Tibial nerve (tissue), 4 donors: ENCODE results near the gene SEC11A. TPM values are rescaled to one million over a fixed set of nuclear protein-coding genes. Genes with fewer than 3 reads are reported as not detected.

ENCODE experiments used
- DNase-seq, 2 donors: peaks; one replicate each; pipeline ENCODE4 v3.0.0-alpha.2; 2019; ENCODE audit warnings: low spot score in 2 of 2
- H3K27ac ChIP-seq, 4 donors: fragments of 200-600 bp; sonication (generic) in 3 of 4; one replicate each; pipeline ENCODE4 v1.5.1; 2017 to 2019; ENCODE audit warnings: mild to moderate bottlenecking in 1 of 4
- H3K27me3 ChIP-seq, 2 donors: fragments of 200-600 bp; sonication (generic) in 1 of 2; one replicate each; pipeline versions ENCODE4 v1.5.1 to v1.6.0; 2017 to 2019
- H3K36me3 ChIP-seq, 3 donors: fragments of 200-600 bp; sonication (generic); one replicate each; pipeline ENCODE4 v1.5.1; 2018 to 2019
- H3K4me1 ChIP-seq, 4 donors: fragments of 200-600 bp; sonication (generic) in 3 of 4; one replicate each; pipeline ENCODE4 v1.5.1; 2017 to 2019
- H3K4me3 ChIP-seq, 4 donors: fragments of 200-600 bp; sonication (generic) in 3 of 4; one replicate each; pipeline ENCODE4 v1.5.1; 2017 to 2019; ENCODE audit warnings: mild to moderate bottlenecking in 1 of 4, moderate library complexity in 1 of 4
- H3K9me3 ChIP-seq, 4 donors: fragments of 200-600 bp; sonication (generic) in 3 of 4; one replicate each; pipeline ENCODE4 v1.5.1; 2017 to 2019
- EP300 ChIP-seq, 2 donors: sonication (generic); formaldehyde crosslinking; IDR thresholded peaks; one replicate each; pipeline ENCODE4 v1.6.1; 2017; ENCODE audit warnings: antibody characterized with exemption in 2 of 2, mild to moderate bottlenecking in 1 of 2
- POLR2A ChIP-seq, 2 donors: fragments of 450-650 bp; IDR thresholded peaks; one replicate each; pipeline ENCODE4 v1.6.1; 2017; ENCODE audit warnings: antibody characterized with exemption in 2 of 2, mild to moderate bottlenecking in 2 of 2, moderate library complexity in 2 of 2
- WGBS, 2 donors: methylation state at CpG; one replicate each; pipeline ENCODE4 v1.1.5; 2018; 5-methylcytosine and 5-hydroxymethylcytosine counted together
- total RNA-seq, 4 donors: library from RNA; depleted of rRNA; stranded (reverse); fragments of >200 nt; gene quantifications; one replicate each; pipeline ENCODE4 v1.1.0, GENCODE V29; 2016
- TF ChIP-seq, protein P1 (sequence below), 5 experiments: fragments of 200-600 bp in 3 of 5; fragments of 450-650 bp in 2 of 5; sonication (generic) in 3 of 5; IDR thresholded peaks; one replicate each; pipeline ENCODE4 v1.5.1; 2016 to 2019; ENCODE audit warnings: antibody characterized with exemption in 5 of 5, mild to moderate bottlenecking in 3 of 5, moderate library complexity in 2 of 5

The SEC11A gene
- total RNA-seq, 4 donors from 2014 or later = 88.2 to 132 (median 119) TPM

DNA sequence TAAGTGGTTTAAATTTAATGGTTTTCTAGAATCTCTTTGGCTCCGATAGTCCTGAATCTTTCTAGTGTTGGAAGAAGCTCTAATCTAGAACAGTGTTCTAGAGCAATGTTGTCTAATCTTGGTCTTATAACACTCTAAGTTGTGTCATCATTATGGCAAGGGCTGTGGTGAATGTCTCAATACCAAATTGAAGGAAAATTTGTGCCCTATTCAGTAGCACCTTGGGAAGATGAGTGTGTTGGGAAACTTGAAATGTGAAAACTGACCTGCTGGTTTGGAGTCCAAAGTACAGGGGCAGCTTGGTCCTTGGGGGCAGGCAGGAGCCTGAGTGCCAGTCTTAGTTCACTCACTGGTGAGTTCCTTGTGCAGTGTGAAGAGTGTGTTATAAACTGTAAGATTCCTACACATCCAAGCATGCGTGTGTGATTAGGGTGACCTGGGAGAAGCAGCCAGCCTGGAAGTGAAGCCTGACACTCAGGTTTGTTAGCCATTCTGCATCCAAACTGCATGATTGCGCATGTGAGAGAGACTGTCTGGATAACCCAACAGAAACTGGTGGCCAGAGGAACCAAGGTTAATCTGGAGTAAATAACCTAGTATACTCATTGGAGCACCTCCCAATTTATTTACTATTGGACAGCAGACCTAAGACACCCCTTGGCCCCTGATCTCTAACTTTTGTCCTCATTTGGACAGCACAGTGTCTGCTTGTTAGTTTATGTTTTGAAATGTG lies 47.1 kb upstream of the SEC11A start:
- WGBS, 2 donors = 88 to 93% methylated on average over 3 of the region's 3 CpGs
- TF ChIP-seq POLR2A (IDR thresholded peaks at IDR 0.05) (no peak), EP300 (IDR thresholded peaks at IDR 0.05) (no peak)
- TF ChIP-seq, protein P1, sequence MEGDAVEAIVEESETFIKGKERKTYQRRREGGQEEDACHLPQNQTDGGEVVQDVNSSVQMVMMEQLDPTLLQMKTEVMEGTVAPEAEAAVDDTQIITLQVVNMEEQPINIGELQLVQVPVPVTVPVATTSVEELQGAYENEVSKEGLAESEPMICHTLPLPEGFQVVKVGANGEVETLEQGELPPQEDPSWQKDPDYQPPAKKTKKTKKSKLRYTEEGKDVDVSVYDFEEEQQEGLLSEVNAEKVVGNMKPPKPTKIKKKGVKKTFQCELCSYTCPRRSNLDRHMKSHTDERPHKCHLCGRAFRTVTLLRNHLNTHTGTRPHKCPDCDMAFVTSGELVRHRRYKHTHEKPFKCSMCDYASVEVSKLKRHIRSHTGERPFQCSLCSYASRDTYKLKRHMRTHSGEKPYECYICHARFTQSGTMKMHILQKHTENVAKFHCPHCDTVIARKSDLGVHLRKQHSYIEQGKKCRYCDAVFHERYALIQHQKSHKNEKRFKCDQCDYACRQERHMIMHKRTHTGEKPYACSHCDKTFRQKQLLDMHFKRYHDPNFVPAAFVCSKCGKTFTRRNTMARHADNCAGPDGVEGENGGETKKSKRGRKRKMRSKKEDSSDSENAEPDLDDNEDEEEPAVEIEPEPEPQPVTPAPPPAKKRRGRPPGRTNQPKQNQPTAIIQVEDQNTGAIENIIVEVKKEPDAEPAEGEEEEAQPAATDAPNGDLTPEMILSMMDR (IDR thresholded peaks at IDR 0.05) = no peak
- H3K4me1 ChIP-seq = peaks cover 0 to 64% (median 21%) of the 10 kb centered on the region in 4 donors
- H3K4me3 ChIP-seq = no peak overlapping the region
- H3K9me3 ChIP-seq = no peaks in the 10 kb centered on the region
- no peak for DNase-seq
- peaks cover 0 to 32% (median 8%) of the 10 kb centered on the region in 3 donors for H3K36me3 ChIP-seq
- peak overlapping the region in 1 of 4 donors; percentile 51 for H3K27ac ChIP-seq
- H3K27me3 ChIP-seq = no peaks in the 10 kb centered on the region

DNA sequence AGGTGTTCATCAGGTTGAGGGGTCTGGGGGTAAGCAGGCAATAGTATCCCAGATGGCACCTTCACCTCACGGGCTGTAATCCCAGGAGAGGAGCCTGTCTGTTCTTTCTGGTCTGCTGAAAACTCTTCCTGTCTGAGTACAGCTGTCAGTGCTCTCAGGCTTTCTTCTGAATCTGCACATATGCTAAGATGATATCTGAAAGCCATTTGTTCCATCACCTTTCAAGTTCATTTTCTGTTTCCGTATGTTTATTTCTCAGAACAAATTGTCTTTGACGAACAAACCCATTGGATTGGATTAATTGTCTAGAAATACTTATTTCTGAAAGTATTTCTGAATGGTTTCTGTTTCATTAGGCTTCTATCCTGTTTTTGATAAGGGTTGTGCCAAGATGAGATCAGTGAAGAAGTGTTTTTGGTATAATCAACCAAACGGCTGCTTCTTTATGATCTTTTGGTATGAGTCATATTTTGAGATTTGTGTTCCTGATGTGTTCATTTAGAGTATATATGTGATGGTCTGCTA lies 45.7 kb upstream of the SEC11A start:
- Histone ChIP-seq H3K4me3 (no peak overlapping the region), H3K36me3 (peaks cover 0 to 19% (median 8%) of the 10 kb centered on the region in 3 donors), H3K4me1 (peaks cover 0 to 73% (median 21%) of the 10 kb centered on the region in 4 donors), H3K27ac (no peak overlapping the region), H3K9me3 (no peaks in the 10 kb centered on the region), H3K27me3 (no peaks in the 10 kb centered on the region)
- DNase-seq = no peak
- WGBS, 2 donors = 36 to 39% methylated on average over 4 of the region's 4 CpGs
- no peak for TF ChIP-seq POLR2A (IDR thresholded peaks at IDR 0.05)
- TF ChIP-seq, protein P1 (IDR thresholded peaks at IDR 0.05) = no peak
- TF ChIP-seq EP300 (IDR thresholded peaks at IDR 0.05) = no peak

GRCh38 chr15:84760219-84760618 lies 44.3 kb upstream of the SEC11A start:
- Histone ChIP-seq H3K4me1 (peaks cover 0 to 86% (median 27%) of the 10 kb centered on the region in 4 donors), H3K27me3 (no peaks in the 10 kb centered on the region), H3K4me3 (no peak overlapping the region), H3K36me3 (peaks cover 0 to 5% (median 0%) of the 10 kb centered on the region in 3 donors), H3K9me3 (no peaks in the 10 kb centered on the region), H3K27ac (no peak overlapping the region)
- no peak for DNase-seq
- WGBS, 2 donors = 95 to 100% methylated on average over 1 of the region's 1 CpG
- TF ChIP-seq POLR2A (IDR thresholded peaks at IDR 0.05) (no peak), EP300 (IDR thresholded peaks at IDR 0.05) (no peak)
- TF ChIP-seq, protein P1 (IDR thresholded peaks at IDR 0.05) = no peak

DNA sequence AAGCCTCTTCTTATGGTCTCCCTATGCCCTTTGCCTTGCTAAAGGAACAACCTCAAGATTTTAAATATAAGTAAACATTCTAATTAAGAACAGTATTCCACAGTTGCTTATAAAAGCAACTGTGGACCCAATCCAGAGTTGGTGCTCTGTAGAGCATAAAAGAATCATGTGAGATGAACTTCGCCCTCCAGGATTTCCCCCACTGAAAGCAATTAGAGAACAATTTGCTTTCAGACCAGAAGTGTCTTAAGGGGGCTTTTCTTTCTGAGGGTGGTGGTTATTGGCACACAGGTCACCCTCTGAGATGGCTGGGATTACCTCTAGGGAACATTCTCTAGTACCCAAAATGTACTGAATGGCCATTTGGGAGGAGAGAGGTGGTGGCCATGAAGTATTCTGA lies 43.1 kb upstream of the SEC11A start:
- no peak overlapping the region for H3K4me3 ChIP-seq
- no peak for DNase-seq
- H3K27ac ChIP-seq = no peak overlapping the region
- no peaks in the 10 kb centered on the region for H3K9me3 ChIP-seq
- WGBS, 2 donors = 78 to 92% methylated on average over 1 of the region's 1 CpG
- H3K4me1 ChIP-seq = peaks cover 0 to 88% (median 27%) of the 10 kb centered on the region in 4 donors
- TF ChIP-seq POLR2A (IDR thresholded peaks at IDR 0.05) = no peak
- no peak for TF ChIP-seq EP300 (IDR thresholded peaks at IDR 0.05)
- TF ChIP-seq, protein P1 (IDR thresholded peaks at IDR 0.05) = no peak
- H3K36me3 ChIP-seq = no peaks in the 10 kb centered on the region
- no peaks in the 10 kb centered on the region for H3K27me3 ChIP-seq
